Activated CD4-positive, alpha-beta T cell treated with anti-CD3 and anti-CD28 coated beads for 36 hours (primary cell): Measurements from ENCODE around the gene CDH5. TPM values are rescaled to one million over a fixed set of nuclear protein-coding genes. Genes with fewer than 3 reads are reported as not detected.
"Not testable (repeated sequence)": the region's sequence is repeated elsewhere in the genome, so short reads cannot be mapped to it uniquely, and the experiment has no call there.

ENCODE experiments used
- ATAC-seq: fragments of 200-7000 bp; cut with Tn5 transposase; one replicate; pipeline ENCODE4 v1.10.0; 2021; ENCODE audit warnings: mild to moderate bottlenecking, moderate library complexity
- CTCF ChIA-PET: fragments of 350-600 bp; sonication (Branson Sonifier 250); formaldehyde crosslinking; loops from one replicate; lab custom pipeline; 2021; ENCODE audit warnings: antibody characterized with exemption; lab: Charles Lee
- POLR2A ChIA-PET: fragments of 350-600 bp; sonication (Branson Sonifier 250); formaldehyde crosslinking; loops from one replicate; lab custom pipeline; 2021; ENCODE audit warnings: antibody characterized with exemption, inconsistent platforms; lab: Charles Lee
- DNase-seq: peaks from one replicate; pipeline ENCODE4 v3.0.0-alpha.2; 2020
- H3K27ac Mint-ChIP-seq: one replicate; pipeline ENCODE4 v1.8.0; 2021; ENCODE audit warnings: mixed read lengths
- H3K27me3 Mint-ChIP-seq: one replicate; pipeline ENCODE4 v1.8.0; 2021; ENCODE audit warnings: mixed read lengths
- H3K36me3 Mint-ChIP-seq: one replicate; pipeline ENCODE4 v1.8.0; 2021; ENCODE audit warnings: low read depth, mixed read lengths
- H3K4me1 Mint-ChIP-seq: one replicate; pipeline ENCODE4 v1.8.0; 2021; ENCODE audit warnings: mixed read lengths
- H3K4me3 Mint-ChIP-seq: one replicate; pipeline ENCODE4 v1.8.0; 2021; ENCODE audit warnings: mild to moderate bottlenecking, moderate library complexity, mixed read lengths
- H3K9me3 Mint-ChIP-seq: one replicate; pipeline ENCODE4 v1.8.0; 2021; ENCODE audit warnings: low read depth, mixed read lengths
- intact Hi-C, 2 experiments: fragments of 100-400 bp; cut with DNase I in 1 of 2; cut with micrococcal nuclease in 1 of 2; formaldehyde crosslinking; loops; one replicate each; pipeline versions ENCODE4 v1.14.2 to v1.15.1; 2022 to 2024; cut with DNase I, micrococcal nuclease
- total RNA-seq, 2 experiments: library from RNA; stranded (reverse); gene quantifications; one replicate each; pipeline ENCODE4 v1.2.3, GENCODE V29; 2021

The CDH5 gene, protein sequence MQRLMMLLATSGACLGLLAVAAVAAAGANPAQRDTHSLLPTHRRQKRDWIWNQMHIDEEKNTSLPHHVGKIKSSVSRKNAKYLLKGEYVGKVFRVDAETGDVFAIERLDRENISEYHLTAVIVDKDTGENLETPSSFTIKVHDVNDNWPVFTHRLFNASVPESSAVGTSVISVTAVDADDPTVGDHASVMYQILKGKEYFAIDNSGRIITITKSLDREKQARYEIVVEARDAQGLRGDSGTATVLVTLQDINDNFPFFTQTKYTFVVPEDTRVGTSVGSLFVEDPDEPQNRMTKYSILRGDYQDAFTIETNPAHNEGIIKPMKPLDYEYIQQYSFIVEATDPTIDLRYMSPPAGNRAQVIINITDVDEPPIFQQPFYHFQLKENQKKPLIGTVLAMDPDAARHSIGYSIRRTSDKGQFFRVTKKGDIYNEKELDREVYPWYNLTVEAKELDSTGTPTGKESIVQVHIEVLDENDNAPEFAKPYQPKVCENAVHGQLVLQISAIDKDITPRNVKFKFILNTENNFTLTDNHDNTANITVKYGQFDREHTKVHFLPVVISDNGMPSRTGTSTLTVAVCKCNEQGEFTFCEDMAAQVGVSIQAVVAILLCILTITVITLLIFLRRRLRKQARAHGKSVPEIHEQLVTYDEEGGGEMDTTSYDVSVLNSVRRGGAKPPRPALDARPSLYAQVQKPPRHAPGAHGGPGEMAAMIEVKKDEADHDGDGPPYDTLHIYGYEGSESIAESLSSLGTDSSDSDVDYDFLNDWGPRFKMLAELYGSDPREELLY
- not detected for total RNA-seq

DNA sequence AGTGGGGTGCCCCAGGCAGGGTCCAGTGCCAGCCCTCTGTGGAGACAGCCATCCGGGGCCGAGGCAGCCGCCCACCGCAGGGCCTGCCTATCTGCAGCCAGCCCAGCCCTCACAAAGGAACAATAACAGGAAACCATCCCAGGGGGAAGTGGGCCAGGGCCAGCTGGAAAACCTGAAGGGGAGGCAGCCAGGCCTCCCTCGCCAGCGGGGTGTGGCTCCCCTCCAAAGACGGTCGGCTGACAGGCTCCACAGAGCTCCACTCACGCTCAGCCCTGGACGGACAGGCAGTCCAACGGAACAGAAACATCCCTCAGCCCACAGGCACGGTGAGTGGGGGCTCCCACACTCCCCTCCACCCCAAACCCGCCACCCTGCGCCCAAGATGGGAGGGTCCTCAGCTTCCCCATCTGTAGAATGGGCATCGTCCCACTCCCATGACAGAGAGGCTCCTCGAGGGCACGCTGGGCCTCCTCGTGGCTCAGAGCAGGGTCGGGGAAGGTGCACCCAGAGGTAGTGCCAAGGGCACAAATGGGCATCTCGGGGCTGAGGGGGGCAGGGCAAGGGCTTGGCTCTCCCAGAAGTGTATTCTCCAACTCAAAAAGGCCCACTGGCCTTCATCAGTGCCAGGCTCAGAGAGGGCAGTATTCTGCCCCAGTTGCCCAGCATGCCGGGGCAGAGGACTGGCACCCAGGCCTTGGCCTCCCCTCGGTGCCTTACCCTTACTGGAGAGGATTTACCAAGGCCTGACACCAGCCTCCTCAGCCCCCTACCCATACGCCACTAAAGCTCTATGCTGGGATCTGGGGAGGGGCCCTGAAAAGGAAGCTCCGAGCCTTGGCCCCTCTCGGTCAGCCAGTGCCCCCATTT, at the start of gene CDH5:
CDH5 (plus strand) TSS at position 259 of the 867 bp plus-strand sequence. CDS start 12,647 bp downstream, outside the sequence.
- Mint-ChIP-seq H3K27me3 (peaks cover 31% of the 10 kb centered on the region), H3K4me1 (no peaks in the 10 kb centered on the region), H3K4me3 (no peak within 1 kb of the TSS), H3K36me3 (no peaks in the 10 kb centered on the region), H3K9me3 (no peaks in the 10 kb centered on the region), H3K27ac (no peak within 1 kb of the TSS)
- ChIA-PET POLR2A (no interaction called here), CTCF (interaction anchor here (0.6 to 2.1 kb wide), 8 partner anchors 9 to 221 kb away, joined by 3 to 14 read pairs (median 4); no protein-coding TSS in a partner anchor)
- no peak for DNase-seq
- ATAC-seq: no peak
- intact Hi-C loops: no loop called here

DNA sequence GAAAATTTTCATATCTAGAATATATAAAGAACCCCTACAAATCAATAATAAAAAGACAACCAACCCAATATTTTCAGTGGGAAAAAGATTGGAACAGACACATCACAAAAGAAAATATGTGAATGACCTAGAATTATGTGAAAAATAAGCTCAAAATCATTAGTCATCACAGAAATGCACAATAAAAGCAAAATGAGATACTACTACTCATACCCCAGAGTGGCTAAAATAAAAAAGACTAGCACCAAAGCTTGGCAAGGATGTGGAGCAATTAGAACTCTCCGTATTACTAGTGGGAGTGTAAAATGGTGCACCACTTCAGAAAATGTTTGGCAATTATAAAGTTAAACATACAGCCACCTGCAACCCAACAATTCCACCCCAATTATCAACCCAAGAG, 48.0 kb upstream of the CDH5 start:
- Mint-ChIP-seq H3K36me3 (no peaks in the 10 kb centered on the region), H3K27ac (no peak overlapping the region), H3K4me3 (no peak overlapping the region), H3K4me1 (peaks cover 4% of the 10 kb centered on the region), H3K9me3 (no peaks in the 10 kb centered on the region), H3K27me3 (peaks cover 11% of the 10 kb centered on the region)
- ChIA-PET CTCF (interaction anchor here (0.8 to 1.5 kb wide), 2 partner anchors 9 to 24 kb away, joined by 3 to 9 read pairs; no protein-coding TSS in a partner anchor), POLR2A (no interaction called here)
- DNase-seq (no peak), ATAC-seq (no peak)
- intact Hi-C loops: no loop called here

DNA sequence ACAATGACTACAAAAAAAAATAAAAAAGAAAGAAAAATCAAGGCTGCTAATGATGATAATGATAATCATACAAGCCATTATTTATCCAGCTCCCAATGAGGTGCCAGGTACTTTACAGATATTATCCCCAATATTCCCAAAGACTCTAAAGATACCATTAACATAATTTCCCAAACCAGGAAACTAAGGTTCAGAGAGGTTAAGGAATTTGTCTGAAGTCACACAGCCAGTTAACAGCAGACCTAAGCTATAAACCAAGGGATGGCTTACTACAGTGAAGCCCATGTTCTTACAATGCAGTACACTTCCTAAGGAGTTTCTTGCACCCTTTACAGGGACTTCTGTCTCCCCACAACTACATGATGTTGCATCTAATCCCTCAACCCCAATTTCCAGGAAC, 45.7 kb upstream of the CDH5 start:
- Mint-ChIP-seq H3K27ac (no peak overlapping the region), H3K27me3 (peaks cover 8% of the 10 kb centered on the region), H3K36me3 (no peaks in the 10 kb centered on the region), H3K9me3 (no peaks in the 10 kb centered on the region), H3K4me1 (no peaks in the 10 kb centered on the region), H3K4me3 (no peak overlapping the region)
- ChIA-PET POLR2A (no interaction called here), CTCF (interaction anchor here (0.6 to 1.0 kb wide), 2 partner anchors 45 to 86 kb away, joined by 3 read pairs; no protein-coding TSS in a partner anchor)
- intact Hi-C loops: no loop called here
- no peak for ATAC-seq
- no peak for DNase-seq

DNA sequence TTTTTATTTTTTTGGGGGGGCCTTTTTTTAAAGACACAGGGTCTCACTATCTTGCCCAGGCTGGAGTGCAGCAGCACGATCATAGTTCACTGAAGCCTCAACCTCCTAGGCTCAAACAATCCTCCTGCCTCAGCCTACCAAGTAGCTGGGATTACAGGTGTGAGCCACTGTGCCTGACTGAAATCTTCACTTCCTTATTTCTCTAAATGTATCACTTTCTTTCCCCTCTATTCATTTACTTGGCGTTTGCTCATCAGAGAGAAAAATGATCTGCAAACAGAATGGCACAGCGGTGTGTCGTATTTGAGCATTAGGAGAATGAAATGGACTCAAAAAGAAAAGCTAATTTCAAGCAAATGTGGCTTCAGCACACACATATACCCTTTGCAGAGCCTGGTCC, 44.3 kb upstream of the CDH5 start:
- no peaks in the 10 kb centered on the region for H3K36me3 Mint-ChIP-seq
- H3K4me1 Mint-ChIP-seq: no peaks in the 10 kb centered on the region
- ChIA-PET CTCF (interaction anchor here (0.9 kb wide), 1 partner anchor 375 kb away, joined by 3 read pairs; no protein-coding TSS in a partner anchor), POLR2A (no interaction called here)
- no peak for DNase-seq
- H3K27ac Mint-ChIP-seq: no peak overlapping the region
- intact Hi-C loops: no loop called here
- no peak overlapping the region for H3K4me3 Mint-ChIP-seq
- peaks cover 4% of the 10 kb centered on the region for H3K27me3 Mint-ChIP-seq
- no peaks in the 10 kb centered on the region for H3K9me3 Mint-ChIP-seq
- no peak for ATAC-seq

DNA sequence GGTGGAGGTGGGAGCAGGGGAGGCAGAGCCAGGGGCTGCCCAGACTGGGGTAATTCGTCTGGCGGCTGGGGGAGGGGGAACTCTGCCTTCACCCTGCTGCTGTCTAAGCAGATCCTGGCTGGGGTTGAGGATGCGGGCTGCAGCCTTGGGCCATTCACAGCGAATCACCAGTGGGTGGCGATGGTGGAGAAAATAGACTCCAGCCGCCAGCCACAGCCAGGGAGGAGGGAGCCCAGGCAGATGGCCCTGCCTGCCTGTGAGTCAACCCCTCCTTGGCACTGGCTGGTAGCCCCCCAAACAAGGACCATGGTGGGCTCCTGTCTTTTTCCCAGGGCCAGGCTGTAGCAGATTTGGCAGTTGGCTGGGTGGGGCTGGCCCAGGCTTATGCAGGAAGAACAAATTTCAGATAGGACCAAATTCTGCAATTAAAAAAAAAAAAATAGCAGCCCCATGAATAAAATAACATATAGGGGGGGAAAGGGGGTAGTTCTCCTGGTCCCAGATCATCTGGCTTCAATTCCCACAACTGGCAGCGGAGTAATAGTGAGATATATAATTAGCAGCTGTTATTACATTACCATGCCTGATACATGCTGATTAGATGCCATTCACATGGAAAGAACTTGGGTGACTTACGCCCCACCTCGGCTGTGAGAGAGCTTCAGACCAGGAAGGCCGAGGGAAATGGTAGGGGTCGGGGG, 41.5 kb upstream of the CDH5 start:
- ChIA-PET POLR2A (no interaction called here), CTCF (no interaction called here)
- DNase-seq: peak; percentile 11

DNA sequence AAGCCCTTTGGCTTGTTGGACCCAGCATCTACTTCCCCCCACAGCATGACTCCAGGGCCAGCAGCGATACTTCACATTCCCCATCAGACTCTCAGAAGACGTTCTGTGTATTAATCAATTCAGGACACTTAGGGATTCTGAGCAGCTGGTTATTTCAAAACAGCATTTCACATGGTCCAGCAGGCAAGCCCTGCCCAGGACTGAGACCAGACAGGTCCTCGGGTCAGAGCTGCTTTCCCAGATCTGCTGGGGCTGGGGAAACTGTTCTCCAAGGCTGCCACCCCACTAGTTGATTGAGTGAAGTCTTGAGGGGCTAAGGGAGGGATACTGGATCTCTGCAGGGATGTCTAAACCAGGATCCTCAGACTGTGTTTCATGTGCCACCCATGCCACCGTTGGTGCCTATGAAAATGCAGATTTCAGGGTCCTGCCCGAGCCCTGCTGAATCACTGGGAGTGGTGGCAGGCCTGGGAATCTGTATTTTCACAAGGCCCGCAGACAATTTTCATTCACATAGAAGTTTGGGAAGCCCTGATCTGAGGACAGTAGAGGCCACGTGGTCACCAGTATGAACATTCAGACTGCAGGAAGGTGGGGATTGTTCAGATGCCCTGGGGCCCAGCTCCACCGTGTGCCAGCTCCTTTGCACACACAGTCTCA, 40.6 kb upstream of the CDH5 start:
- POLR2A ChIA-PET: interaction anchor here (0.5 kb wide), 1 partner anchor 14 kb away, joined by 3 read pairs; no protein-coding TSS in a partner anchor
- no peak overlapping the region for H3K4me3 Mint-ChIP-seq
- DNase-seq (no peak), ATAC-seq (no peak)
- H3K4me1 Mint-ChIP-seq: no peaks in the 10 kb centered on the region
- H3K36me3 Mint-ChIP-seq: no peaks in the 10 kb centered on the region
- CTCF ChIA-PET: no interaction called here
- no peaks in the 10 kb centered on the region for H3K27me3 Mint-ChIP-seq
- intact Hi-C loops: no loop called here
- no peaks in the 10 kb centered on the region for H3K9me3 Mint-ChIP-seq
- no peak overlapping the region for H3K27ac Mint-ChIP-seq

More for the DNA sequence above, 41.5 kb upstream of the CDH5 start:
- ATAC-seq: no peak
- no peaks in the 10 kb centered on the region for H3K36me3 Mint-ChIP-seq
- no peak overlapping the region for H3K4me3 Mint-ChIP-seq
- no peaks in the 10 kb centered on the region for H3K4me1 Mint-ChIP-seq
- H3K9me3 Mint-ChIP-seq: no peaks in the 10 kb centered on the region
- no peak overlapping the region for H3K27ac Mint-ChIP-seq
- no peaks in the 10 kb centered on the region for H3K27me3 Mint-ChIP-seq
- intact Hi-C loops: no loop called here

DNA sequence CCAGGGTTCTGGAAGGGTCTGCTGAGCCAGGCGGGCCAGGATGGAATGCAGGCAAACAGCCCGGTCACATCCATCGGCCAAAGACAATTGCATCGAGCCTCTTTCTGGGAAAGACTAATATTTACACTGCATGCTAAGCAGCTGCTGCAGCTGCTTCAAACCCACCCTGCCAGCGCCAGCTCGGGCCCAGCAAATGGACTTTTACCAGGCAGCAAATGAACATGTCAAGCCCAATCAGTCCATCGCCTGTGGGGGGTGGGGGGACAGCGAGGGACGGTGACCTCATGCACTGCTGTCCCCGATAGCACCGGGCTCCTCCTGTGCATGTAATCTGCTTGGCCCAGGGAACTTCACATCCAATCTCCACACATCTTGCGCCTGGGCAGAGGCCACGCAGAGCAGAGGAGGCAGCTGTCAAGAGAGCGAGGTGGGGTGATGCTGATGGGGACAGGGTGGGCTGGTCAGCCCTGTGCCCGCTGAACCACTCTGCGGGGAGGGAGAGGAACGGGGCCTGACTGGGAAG, 39.4 kb upstream of the CDH5 start:
- CTCF ChIA-PET: interaction anchor here (1.5 kb wide), 1 partner anchor 17 kb away, joined by 4 read pairs; no protein-coding TSS in a partner anchor
- Mint-ChIP-seq H3K27me3 (no peaks in the 10 kb centered on the region), H3K9me3 (no peaks in the 10 kb centered on the region), H3K27ac (no peak overlapping the region), H3K4me3 (no peak overlapping the region), H3K36me3 (no peaks in the 10 kb centered on the region), H3K4me1 (no peaks in the 10 kb centered on the region)
- POLR2A ChIA-PET: no interaction called here
- ATAC-seq (no peak), DNase-seq (no peak)
- intact Hi-C loops: no loop called here

DNA sequence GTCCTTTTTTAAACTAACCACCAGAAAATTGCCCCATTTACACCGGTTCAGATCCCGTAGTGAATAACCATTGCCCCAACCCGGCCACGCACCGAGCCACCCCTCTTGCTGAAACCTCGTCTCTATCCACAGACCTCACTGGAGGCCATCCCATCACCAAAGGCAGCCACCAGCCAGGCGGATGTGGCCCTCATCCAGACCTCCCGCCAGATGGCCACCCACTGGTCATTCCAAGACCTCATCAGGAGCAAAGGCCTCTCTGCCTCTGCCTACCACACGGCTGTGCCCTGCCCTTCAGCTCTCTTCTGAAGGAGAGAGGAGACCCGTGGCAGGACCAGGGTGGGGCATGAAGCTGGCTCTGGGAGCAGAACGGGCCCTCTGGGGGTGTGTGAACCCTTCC, 38.2 kb upstream of the CDH5 start:
- H3K27ac Mint-ChIP-seq: no peak overlapping the region
- peaks cover 2% of the 10 kb centered on the region for H3K27me3 Mint-ChIP-seq
- no peak overlapping the region for H3K4me3 Mint-ChIP-seq
- CTCF ChIA-PET: no interaction called here
- H3K4me1 Mint-ChIP-seq: no peaks in the 10 kb centered on the region
- no peaks in the 10 kb centered on the region for H3K9me3 Mint-ChIP-seq
- ATAC-seq: no peak
- no peak for DNase-seq
- no peaks in the 10 kb centered on the region for H3K36me3 Mint-ChIP-seq
- POLR2A ChIA-PET: no interaction called here
- intact Hi-C loops: no loop called here

DNA sequence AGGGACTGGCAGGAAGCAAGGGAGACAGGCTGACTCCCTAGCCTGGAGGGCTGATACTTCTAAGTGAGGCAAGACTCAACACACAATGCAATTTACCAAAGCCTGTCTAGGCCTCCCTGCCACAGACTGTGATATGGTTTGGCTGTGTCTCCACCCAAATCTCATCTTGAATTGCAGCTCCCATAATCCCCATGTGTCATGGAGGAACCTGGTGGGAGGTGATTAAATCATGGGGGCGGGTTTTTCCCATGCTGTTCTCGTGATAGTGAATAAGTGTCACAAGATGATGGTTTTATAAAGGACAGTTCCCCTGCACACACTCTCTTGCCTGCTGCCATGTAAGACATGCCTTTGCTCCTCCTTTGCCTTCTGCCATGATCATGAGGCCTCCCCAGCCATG, 35.0 kb upstream of the CDH5 start:
- H3K36me3 Mint-ChIP-seq, CTCF ChIA-PET, H3K27me3 Mint-ChIP-seq, H3K4me3 Mint-ChIP-seq, intact Hi-C loops, H3K27ac Mint-ChIP-seq, ATAC-seq, DNase-seq, H3K9me3 Mint-ChIP-seq, H3K4me1 Mint-ChIP-seq, POLR2A ChIA-PET: not testable (repeated sequence)
